A673 (cell line): ENCODE data around the gene MALT1.

Source experiments
- CTCF ChIP-seq: fragments of 300-800, 200-600 bp; sonication (generic); conservative IDR thresholded peaks from 2 replicates; pipeline ENCODE4 v1.5.1; 2017; ENCODE audit warnings: low read depth, mild to moderate bottlenecking, antibody characterized with exemption, low read length, moderate library complexity, mixed read lengths
- EZH2 ChIP-seq: fragments of 200-600 bp; sonication (generic); IDR thresholded peaks from 2 replicates; pipeline ENCODE4 v1.6.1; 2017; ENCODE audit warnings: borderline replicate concordance, low read depth, mild to moderate bottlenecking, mixed read lengths, antibody characterized with exemption, low read length; ENCODE audit not compliant: poor library complexity, severe bottlenecking

GRCh38 chr18:58632552-58632951, 38.7 kb upstream of the MALT1 start:
- TF ChIP-seq CTCF, result no peak
- TF ChIP-seq EZH2, result no peak
